RWPE2 (cell line): ENCODE measurements around the gene ARL8A.
"Not testable (repeated sequence)": the region's sequence is repeated elsewhere in the genome, so short reads cannot be mapped to it uniquely, and the experiment has no call there.

ENCODE experiments used
- ATAC-seq: fragments of 200-7000 bp; cut with Tn5 transposase; 3 replicates; pipeline ENCODE4 v1.9.1; 2021; ENCODE audit warnings: low read depth
- DNase-seq: peaks from one replicate; pipeline ENCODE4 v3.0.0-alpha.2; 2020; ENCODE audit warnings: low spot score
- H3K27ac ChIP-seq: fragments of 450-650 bp; 2 replicates; pipeline ENCODE4 v1.5.1; 2017; ENCODE audit warnings: mild to moderate bottlenecking; ENCODE audit not compliant: poor library complexity, severe bottlenecking
- H3K27me3 ChIP-seq: fragments of 250-450 bp; sonication (Bioruptor Pico); 2 replicates; pipeline ENCODE4 v1.5.1; 2021; ENCODE audit warnings: mild to moderate bottlenecking, moderate library complexity; ENCODE audit not compliant: insufficient read depth, poor library complexity, severe bottlenecking
- H3K36me3 ChIP-seq: fragments of 250-450 bp; sonication (Bioruptor Pico); 2 replicates; pipeline ENCODE4 v1.5.1; 2020; ENCODE audit warnings: low read depth, mild to moderate bottlenecking, moderate library complexity
- H3K4me1 ChIP-seq: fragments of 250-450 bp; sonication (Bioruptor Pico); 2 replicates; pipeline ENCODE4 v1.5.1; 2021; ENCODE audit warnings: mild to moderate bottlenecking, moderate library complexity; ENCODE audit not compliant: insufficient read depth, poor library complexity, severe bottlenecking
- H3K4me3 ChIP-seq: fragments of 250-450 bp; sonication (Bioruptor Pico); 2 replicates; pipeline ENCODE4 v1.5.1; 2021; ENCODE audit warnings: mild to moderate bottlenecking, moderate library complexity; ENCODE audit not compliant: severe bottlenecking
- H3K9me3 ChIP-seq: fragments of 250-450 bp; sonication (Bioruptor Pico); 2 replicates; pipeline ENCODE4 v1.5.1; 2021; ENCODE audit warnings: mild to moderate bottlenecking, moderate library complexity; ENCODE audit not compliant: severe bottlenecking
- TF ChIP-seq, protein P1 (sequence below): fragments of 450-650 bp; IDR thresholded peaks from one replicate; pipeline ENCODE4 v1.5.1; 2017; ENCODE audit warnings: mild to moderate bottlenecking, moderate library complexity; ENCODE audit not compliant: poor library complexity, severe bottlenecking

The ARL8A gene

DNA sequence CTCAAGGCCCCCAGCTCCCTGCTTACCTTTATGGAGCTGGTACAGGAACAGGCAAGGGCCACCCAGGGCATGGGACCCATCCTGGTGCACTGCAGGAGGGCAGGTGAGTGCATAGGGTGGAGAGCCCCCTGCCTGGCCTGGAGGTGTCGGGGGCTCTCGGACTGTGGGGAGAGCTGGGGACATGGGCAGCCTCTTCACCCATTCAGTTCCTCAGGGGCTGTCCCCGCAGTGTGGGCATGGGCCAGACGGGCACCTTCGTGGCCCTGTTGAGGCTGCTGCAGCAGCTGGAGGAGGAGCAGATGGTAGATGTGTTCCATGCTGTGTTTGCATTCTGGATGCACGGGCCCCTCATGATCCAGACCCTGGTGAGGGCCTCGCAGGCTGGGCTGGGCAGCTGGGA is 41.8 kb upstream of the ARL8A start:
- no peak for ATAC-seq
- H3K27ac ChIP-seq, result no peak overlapping the region
- H3K9me3 ChIP-seq, result no peaks in the 10 kb centered on the region
- peak; percentile 42 for DNase-seq
- H3K27me3 ChIP-seq, result no peaks in the 10 kb centered on the region
- no peaks in the 10 kb centered on the region for H3K4me1 ChIP-seq
- H3K4me3 ChIP-seq, result no peak overlapping the region
- H3K36me3 ChIP-seq, result no peaks in the 10 kb centered on the region
- TF ChIP-seq, protein P1, sequence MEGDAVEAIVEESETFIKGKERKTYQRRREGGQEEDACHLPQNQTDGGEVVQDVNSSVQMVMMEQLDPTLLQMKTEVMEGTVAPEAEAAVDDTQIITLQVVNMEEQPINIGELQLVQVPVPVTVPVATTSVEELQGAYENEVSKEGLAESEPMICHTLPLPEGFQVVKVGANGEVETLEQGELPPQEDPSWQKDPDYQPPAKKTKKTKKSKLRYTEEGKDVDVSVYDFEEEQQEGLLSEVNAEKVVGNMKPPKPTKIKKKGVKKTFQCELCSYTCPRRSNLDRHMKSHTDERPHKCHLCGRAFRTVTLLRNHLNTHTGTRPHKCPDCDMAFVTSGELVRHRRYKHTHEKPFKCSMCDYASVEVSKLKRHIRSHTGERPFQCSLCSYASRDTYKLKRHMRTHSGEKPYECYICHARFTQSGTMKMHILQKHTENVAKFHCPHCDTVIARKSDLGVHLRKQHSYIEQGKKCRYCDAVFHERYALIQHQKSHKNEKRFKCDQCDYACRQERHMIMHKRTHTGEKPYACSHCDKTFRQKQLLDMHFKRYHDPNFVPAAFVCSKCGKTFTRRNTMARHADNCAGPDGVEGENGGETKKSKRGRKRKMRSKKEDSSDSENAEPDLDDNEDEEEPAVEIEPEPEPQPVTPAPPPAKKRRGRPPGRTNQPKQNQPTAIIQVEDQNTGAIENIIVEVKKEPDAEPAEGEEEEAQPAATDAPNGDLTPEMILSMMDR, result no peak

DNA sequence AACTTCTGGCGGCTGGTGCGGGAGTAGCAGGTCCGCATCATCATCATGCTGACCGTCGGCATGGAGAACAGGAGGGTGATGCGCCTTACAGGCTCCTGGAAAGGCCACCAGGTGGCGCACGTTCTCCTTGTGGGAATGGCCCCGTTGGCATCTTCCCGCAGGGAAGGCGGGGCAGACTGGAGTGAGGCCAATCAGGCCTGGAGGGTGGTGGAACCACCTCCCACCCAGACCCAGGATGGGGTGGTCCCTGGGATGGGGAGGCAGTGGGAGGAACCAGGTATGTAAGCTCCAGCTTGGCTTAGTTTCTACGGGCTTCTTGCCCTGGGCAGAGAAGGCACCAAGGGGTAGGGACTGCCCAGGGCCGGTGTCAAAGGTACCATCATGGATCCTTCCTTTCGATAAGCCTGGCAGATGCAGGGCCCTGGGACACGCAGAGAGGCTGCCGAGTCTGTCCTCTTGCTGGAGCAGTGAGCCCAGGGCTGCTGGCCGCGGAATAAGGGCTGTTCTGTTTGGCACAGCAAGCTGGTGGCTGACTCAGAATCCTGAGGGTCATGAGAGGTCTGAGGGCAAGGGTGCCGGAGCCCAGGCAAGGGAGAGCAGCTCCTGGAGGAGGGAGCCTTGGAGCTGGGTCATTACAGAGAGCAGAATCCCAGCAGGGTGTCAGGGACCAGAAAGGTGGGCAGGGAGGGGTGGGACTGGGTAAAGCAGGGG is 40.4 kb upstream of the ARL8A start:
- peak; percentile 84 for DNase-seq
- peak; percentile 75 for ATAC-seq
- Histone ChIP-seq H3K27me3 (no peaks in the 10 kb centered on the region), H3K36me3 (no peaks in the 10 kb centered on the region), H3K4me3 (no peak overlapping the region), H3K9me3 (no peaks in the 10 kb centered on the region), H3K27ac (no peak overlapping the region), H3K4me1 (no peaks in the 10 kb centered on the region)
- TF ChIP-seq, protein P1, result peak; percentile 79

DNA sequence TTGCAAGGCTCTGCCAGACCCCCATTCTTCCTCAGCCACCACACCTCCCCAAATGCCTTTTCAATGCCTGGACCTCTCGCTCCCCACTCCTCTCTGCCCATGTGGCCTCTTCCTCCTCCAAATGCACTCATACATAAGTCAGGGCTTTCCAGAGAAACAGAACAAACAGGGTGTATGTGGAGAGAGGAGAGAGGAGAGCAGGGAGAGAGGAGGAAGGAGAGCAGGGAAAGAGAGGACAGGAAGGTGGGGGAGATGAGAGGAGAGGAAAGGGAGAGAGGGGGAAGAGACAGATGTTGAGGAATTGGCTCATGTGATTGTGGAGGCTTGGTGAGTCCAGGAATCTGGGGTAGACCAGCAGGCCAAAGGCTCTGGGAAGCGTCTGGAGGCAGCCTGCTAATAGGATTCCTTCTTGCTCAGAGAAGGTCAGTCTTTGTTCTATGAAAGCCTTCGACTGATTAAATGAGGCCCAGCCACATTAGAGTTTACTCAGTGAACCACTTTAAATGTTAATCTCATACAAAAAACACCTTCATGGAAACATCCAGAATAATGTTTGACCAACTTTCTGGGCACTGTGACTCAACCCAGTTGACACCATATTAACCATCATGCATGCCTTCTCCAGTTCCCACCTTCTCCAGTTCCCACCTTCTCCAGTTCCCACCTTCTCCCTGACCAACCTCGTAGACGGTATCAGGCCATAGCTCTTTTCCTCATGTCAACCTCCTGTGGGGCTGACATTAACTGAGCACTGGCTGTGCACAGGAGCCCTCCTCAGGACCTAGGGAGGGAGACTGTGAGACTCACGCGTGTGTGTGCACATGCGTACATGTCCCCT is 37.7 kb upstream of the ARL8A start:
- H3K4me3 ChIP-seq, result no peak overlapping the region
- ATAC-seq (no peak), DNase-seq (no peak)
- H3K9me3 ChIP-seq, result no peaks in the 10 kb centered on the region
- H3K27ac ChIP-seq, result no peak overlapping the region
- H3K36me3 ChIP-seq, result no peaks in the 10 kb centered on the region
- TF ChIP-seq, protein P1, result no peak
- H3K4me1 ChIP-seq, result no peaks in the 10 kb centered on the region
- H3K27me3 ChIP-seq, result no peaks in the 10 kb centered on the region

DNA sequence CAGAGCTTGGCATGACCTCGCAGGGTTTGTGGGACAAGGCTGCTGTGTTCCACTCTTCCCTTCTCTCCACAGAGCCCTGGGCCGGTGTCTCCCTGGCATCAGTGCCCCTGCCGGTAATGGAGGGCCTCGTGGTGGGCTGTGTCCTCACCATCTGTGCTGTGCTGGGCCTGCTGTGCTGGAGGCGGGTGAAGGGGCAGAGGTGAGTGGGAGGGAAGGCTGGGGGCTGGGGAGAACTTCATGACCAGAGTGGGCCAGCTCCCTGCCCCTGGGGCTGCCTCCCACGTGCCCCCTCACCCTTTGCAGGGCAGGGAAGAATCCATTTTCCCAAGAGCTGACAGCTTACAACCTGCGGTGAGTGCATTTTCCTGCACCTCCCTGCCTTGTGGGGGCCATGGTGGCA is 37.0 kb upstream of the ARL8A start:
- TF ChIP-seq, protein P1, result no peak
- H3K4me3 ChIP-seq, result no peak overlapping the region
- H3K9me3 ChIP-seq, result no peaks in the 10 kb centered on the region
- H3K4me1 ChIP-seq, result no peaks in the 10 kb centered on the region
- DNase-seq (no peak), ATAC-seq (no peak)
- H3K27me3 ChIP-seq, result no peaks in the 10 kb centered on the region
- no peaks in the 10 kb centered on the region for H3K36me3 ChIP-seq
- no peak overlapping the region for H3K27ac ChIP-seq

DNA sequence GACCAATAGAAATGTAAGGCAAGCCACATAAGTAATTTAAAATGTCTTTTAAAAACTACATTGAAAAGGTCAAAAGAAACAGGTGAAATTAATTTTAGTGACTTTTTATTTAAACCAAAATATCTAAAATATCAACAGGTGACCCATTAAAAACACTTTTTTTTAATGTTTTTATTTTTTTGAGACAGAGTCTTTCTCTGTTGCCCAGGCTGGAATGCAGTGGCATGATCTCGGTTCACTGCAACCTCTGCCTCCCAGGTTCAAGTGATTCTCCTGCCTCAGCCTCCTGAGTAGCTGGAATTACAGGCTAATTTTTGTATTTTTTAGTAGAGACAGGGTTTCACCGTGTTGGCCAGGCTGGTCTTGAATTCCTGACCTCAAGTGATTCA is 36.2 kb upstream of the ARL8A start:
- H3K27ac ChIP-seq, DNase-seq, H3K4me3 ChIP-seq, H3K27me3 ChIP-seq, H3K9me3 ChIP-seq, H3K36me3 ChIP-seq, H3K4me1 ChIP-seq, ATAC-seq: not testable (repeated sequence)
